PC-9 (cell line): ENCODE data around the gene CCDC141.

Source experiments
- EZH2 ChIP-seq: fragments of 200-600 bp; sonication (generic); IDR thresholded peaks from 2 replicates; pipeline ENCODE4 v1.8.0; 2017; ENCODE audit warnings: antibody characterized with exemption, low read depth
- TF ChIP-seq, protein P1 (sequence below): fragments of 200-600 bp; sonication (generic); conservative IDR thresholded peaks from 2 replicates; pipeline ENCODE4 v1.6.1; 2017; ENCODE audit warnings: mixed run types, antibody characterized with exemption, mild to moderate bottlenecking, moderate library complexity

DNA sequence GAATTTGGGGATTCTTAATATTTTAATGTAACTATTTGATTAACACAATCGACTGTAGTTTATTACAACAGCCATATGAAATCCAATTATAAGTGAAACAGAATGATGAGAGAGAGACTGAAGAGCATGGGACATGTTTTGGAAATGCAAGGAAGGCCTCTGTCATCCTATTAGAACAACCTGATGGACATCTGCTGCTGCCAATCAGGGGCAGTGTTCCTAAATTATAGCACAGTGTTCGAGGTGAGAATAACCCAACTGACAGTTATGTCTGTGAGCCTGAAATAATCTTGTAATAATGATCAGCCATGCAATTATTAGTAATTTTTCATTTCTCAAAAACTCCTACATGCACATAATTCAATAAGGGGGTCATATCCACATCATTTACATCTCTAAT, 73.6 kb downstream of the CCDC141 start:
- TF ChIP-seq, protein P1, sequence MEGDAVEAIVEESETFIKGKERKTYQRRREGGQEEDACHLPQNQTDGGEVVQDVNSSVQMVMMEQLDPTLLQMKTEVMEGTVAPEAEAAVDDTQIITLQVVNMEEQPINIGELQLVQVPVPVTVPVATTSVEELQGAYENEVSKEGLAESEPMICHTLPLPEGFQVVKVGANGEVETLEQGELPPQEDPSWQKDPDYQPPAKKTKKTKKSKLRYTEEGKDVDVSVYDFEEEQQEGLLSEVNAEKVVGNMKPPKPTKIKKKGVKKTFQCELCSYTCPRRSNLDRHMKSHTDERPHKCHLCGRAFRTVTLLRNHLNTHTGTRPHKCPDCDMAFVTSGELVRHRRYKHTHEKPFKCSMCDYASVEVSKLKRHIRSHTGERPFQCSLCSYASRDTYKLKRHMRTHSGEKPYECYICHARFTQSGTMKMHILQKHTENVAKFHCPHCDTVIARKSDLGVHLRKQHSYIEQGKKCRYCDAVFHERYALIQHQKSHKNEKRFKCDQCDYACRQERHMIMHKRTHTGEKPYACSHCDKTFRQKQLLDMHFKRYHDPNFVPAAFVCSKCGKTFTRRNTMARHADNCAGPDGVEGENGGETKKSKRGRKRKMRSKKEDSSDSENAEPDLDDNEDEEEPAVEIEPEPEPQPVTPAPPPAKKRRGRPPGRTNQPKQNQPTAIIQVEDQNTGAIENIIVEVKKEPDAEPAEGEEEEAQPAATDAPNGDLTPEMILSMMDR = no peak
- no peak for TF ChIP-seq EZH2
